ENCODE measurements around the gene BHLHE40. TPM values are rescaled to one million over a fixed set of nuclear protein-coding genes. Genes with fewer than 3 reads are reported as not detected.

Gene BHLHE40
- total and polyA plus RNA-seq, 10 of the 15 experiments (the other 5 are each of a cell fraction or from before 2014, with no cell fraction given), result 25.2 to 106 (median 51.4) TPM

- no peak overlapping the region for H3K27ac ChIP-seq (ENCODE audit: control insufficient read depth, insufficient read depth)
- H3K27me3 ChIP-seq (replicated peaks in 1 of 2; ENCODE audit: control insufficient read depth in 2 of 2, insufficient read depth in 2 of 2, low read length in 1 of 2), result no peaks in the 10 kb centered on the region
- BruUV-seq (replicated peaks), result no TSS peak
- in situ Hi-C loops (cut with MboI) (no loop called here), intact Hi-C loops (cut with micrococcal nuclease; ENCODE audit: unreplicated experiment) (loop anchor here (2.0 kb wide), 1 partner anchor 83 kb away; no protein-coding TSS in a partner anchor)
- ChIA-PET POLR2A (interaction anchor here (0.5 to 0.6 kb wide), 2 partner anchors 15 to 36 kb away, joined by 3 to 4 read pairs; no protein-coding TSS in a partner anchor), SMC1A (ENCODE audit: uncharacterized antibody, unreplicated experiment) (no interaction called here), RAD21 (ENCODE audit: unreplicated experiment) (no interaction called here), CTCF (no interaction called here)
- ATAC-seq (no peak), FAIRE-seq (no peak), DNase-seq (ENCODE audit: low read depth, low spot score) (no peak)
- H3K4me3 ChIP-seq, result no peak overlapping the region
- no peaks in the 10 kb centered on the region for H3K79me2 ChIP-seq (ENCODE audit: control insufficient read depth, insufficient read depth, low read length)
- H3K36me3 ChIP-seq (ENCODE audit: control insufficient read depth in 2 of 2, insufficient read depth in 2 of 2, low read length in 1 of 2), result no peaks in the 10 kb centered on the region
- TF ChIP-seq IRF4 (IDR thresholded peaks at IDR 0.05; ENCODE audit: low read depth, low read length) (no peak), POU2F2 (IDR thresholded peaks at IDR 0.05; ENCODE audit: borderline replicate concordance, low read depth, low read length) (no peak), ZNF592 (IDR thresholded peaks at IDR 0.05) (no peak), HDAC6 (IDR thresholded peaks at IDR 0.05; ENCODE audit: unreplicated experiment) (no peak), ZBTB11 (CRISPR knock-in tag; IDR thresholded peaks at IDR 0.05) (no peak)
- no peak overlapping the region for H3K4me2 ChIP-seq (ENCODE audit: control insufficient read depth, insufficient read depth)
- no peaks in the 10 kb centered on the region for H4K20me1 ChIP-seq (ENCODE audit: control insufficient read depth, insufficient read depth)
- peaks cover 14% of the 10 kb centered on the region; the same call in 1 of the 2 replicates for H3K4me1 ChIP-seq (ENCODE audit: control insufficient read depth, insufficient read depth, low read length)
- 70% methylated on average over 3 of the region's 3 CpGs for WGBS (ENCODE audit: insufficient coverage, insufficient replicate concordance, low lambda C conversion rate, missing lambda C conversion rate)
- no peak overlapping the region for H2AFZ ChIP-seq (ENCODE audit: control insufficient read depth, low read depth, low read length)
- H3K9ac ChIP-seq (ENCODE audit: control insufficient read depth, insufficient read depth, low read length), result no peak overlapping the region
- H3K9me3 ChIP-seq (replicated peaks; ENCODE audit: control insufficient read depth, insufficient read depth, low read length), result no peaks in the 10 kb centered on the region; the same call in 2 of the 3 replicates
Measured at GRCh38 chr3:4934050-4934449, 45.2 kb upstream of the BHLHE40 start.

All from GM12878 (cell line).